ENCODE data around the gene CDA. TPM values are rescaled to one million over a fixed set of nuclear protein-coding genes. Genes with fewer than 3 reads are reported as not detected.

CDA gene
- total RNA-seq, 2 donors from 2014 or later: 1.3 to 24.3 TPM

DNA sequence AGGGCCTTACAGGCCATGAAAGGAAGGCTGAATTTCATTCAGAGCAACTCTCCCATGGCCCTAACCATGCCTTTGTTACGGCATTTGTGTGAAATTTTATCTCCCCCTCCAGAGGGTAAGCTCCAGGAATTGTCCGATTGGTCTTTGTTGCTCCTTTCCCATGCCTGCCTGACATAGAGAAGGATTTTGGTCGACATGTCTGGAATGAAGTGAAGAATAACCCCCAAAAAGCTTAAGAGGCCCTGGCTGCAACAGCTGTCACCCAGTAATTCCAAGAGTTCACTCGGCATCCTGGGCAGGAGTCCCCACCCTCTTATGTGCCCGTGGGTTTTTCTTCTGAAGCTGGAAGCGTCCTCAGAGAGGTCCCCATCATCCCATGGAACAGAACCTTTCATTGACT, 20.6 kb downstream of the CDA start:
- no peak for DNase-seq
- H3K9me3 ChIP-seq (ENCODE audit: control insufficient read depth, low read length): no peaks in the 10 kb centered on the region
- H3K27ac ChIP-seq (ENCODE audit: low read depth, low read length): no peak overlapping the region
- Mint-ChIP-seq H3K9me3 (no peaks in the 10 kb centered on the region), H3K27me3 (ENCODE audit: insufficient read depth) (no peaks in the 10 kb centered on the region), H3K27ac (peak overlapping the region; percentile 52), H3K4me3 (no peak overlapping the region), H3K36me3 (ENCODE audit: low read depth) (peaks cover 3% of the 10 kb centered on the region), H3K4me1 (peaks cover 12% of the 10 kb centered on the region)
- H3K27me3 ChIP-seq (ENCODE audit: control insufficient read depth, insufficient read depth, low read length, poor library complexity, severe bottlenecking): no peaks in the 10 kb centered on the region
- no peak overlapping the region for H3K4me3 ChIP-seq (ENCODE audit: low read length)
- TF ChIP-seq, protein P1, sequence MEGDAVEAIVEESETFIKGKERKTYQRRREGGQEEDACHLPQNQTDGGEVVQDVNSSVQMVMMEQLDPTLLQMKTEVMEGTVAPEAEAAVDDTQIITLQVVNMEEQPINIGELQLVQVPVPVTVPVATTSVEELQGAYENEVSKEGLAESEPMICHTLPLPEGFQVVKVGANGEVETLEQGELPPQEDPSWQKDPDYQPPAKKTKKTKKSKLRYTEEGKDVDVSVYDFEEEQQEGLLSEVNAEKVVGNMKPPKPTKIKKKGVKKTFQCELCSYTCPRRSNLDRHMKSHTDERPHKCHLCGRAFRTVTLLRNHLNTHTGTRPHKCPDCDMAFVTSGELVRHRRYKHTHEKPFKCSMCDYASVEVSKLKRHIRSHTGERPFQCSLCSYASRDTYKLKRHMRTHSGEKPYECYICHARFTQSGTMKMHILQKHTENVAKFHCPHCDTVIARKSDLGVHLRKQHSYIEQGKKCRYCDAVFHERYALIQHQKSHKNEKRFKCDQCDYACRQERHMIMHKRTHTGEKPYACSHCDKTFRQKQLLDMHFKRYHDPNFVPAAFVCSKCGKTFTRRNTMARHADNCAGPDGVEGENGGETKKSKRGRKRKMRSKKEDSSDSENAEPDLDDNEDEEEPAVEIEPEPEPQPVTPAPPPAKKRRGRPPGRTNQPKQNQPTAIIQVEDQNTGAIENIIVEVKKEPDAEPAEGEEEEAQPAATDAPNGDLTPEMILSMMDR (conservative IDR thresholded peaks at IDR 0.05): no peak
- no peaks in the 10 kb centered on the region for H3K36me3 ChIP-seq (ENCODE audit: control insufficient read depth, insufficient read depth, low read length)
- 90 to 92% methylated on average over 3 to 6 of the region's 6 CpGs for WGBS, 2 experiments (ENCODE audit: insufficient coverage in 1 of 2, insufficient read length in 1 of 2)
- no peaks in the 10 kb centered on the region for H3K4me1 ChIP-seq (ENCODE audit: control insufficient read depth, insufficient read depth, low read length)
- no peak overlapping the region for H3K9ac ChIP-seq (ENCODE audit: extremely low read depth, low read length, poor library complexity, severe bottlenecking)

DNA sequence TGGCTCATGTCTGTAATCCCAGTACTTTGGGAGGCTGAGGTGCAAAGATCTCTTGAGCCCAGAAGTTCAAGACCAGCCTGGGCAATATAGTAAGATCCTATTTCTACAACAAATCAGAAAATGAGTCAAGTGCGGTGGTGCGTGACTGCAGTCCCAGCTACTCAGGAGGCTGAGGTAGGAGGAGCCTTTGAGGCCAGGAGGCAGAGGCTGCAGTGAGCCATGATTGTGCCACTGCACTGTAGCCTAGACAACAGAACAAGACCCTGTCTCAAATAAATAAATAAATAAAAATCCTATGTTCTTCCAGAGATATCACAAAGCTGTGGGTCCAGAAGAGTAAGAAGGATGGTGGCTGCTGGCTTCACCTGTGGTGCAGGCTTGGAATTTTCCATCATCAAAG, 22.1 kb downstream of the CDA start:
- Mint-ChIP-seq H3K4me1 (peaks cover 12% of the 10 kb centered on the region), H3K27me3 (ENCODE audit: insufficient read depth) (no peaks in the 10 kb centered on the region), H3K4me3 (no peak overlapping the region), H3K9me3 (no peaks in the 10 kb centered on the region), H3K36me3 (ENCODE audit: low read depth) (peaks cover 3% of the 10 kb centered on the region), H3K27ac (no peak overlapping the region)
- Histone ChIP-seq H3K4me1 (ENCODE audit: control insufficient read depth, insufficient read depth, low read length) (no peaks in the 10 kb centered on the region), H3K27ac (ENCODE audit: low read depth, low read length) (no peak overlapping the region), H3K9me3 (ENCODE audit: control insufficient read depth, low read length) (no peaks in the 10 kb centered on the region), H3K36me3 (ENCODE audit: control insufficient read depth, insufficient read depth, low read length) (no peaks in the 10 kb centered on the region), H3K27me3 (ENCODE audit: control insufficient read depth, insufficient read depth, low read length, poor library complexity, severe bottlenecking) (no peaks in the 10 kb centered on the region), H3K4me3 (ENCODE audit: low read length) (no peak overlapping the region), H3K9ac (ENCODE audit: extremely low read depth, low read length, poor library complexity, severe bottlenecking) (no peak overlapping the region)
- no peak for DNase-seq
- 100% methylated on average over 2 of the region's 2 CpGs for WGBS, 2 experiments (ENCODE audit: insufficient coverage in 1 of 2, insufficient read length in 1 of 2)
- TF ChIP-seq, protein P1 (conservative IDR thresholded peaks at IDR 0.05): no peak

DNA sequence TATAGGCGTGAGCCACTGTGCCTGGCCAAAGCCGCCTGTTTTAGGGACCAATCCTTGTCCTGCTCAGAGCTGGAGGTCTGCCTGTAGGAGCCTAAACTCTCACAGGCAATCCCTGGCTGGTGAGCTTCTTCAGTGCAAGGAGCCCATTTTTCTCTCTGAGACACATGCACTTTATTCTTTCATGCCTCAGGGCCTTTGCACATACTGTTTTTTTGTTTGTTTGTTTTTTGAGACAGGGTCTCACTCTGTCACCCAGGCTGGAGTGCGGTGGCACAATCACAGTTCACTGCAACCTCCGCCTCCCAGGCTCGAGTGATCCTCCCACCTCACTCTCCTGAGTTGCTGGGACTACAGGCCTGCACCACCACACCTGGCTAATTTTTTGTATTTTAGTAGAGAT, 22.8 kb downstream of the CDA start:
- Histone ChIP-seq H3K9ac (ENCODE audit: extremely low read depth, low read length, poor library complexity, severe bottlenecking) (no peak overlapping the region), H3K27me3 (ENCODE audit: control insufficient read depth, insufficient read depth, low read length, poor library complexity, severe bottlenecking) (no peaks in the 10 kb centered on the region), H3K9me3 (ENCODE audit: control insufficient read depth, low read length) (no peaks in the 10 kb centered on the region), H3K36me3 (ENCODE audit: control insufficient read depth, insufficient read depth, low read length) (no peaks in the 10 kb centered on the region), H3K27ac (ENCODE audit: low read depth, low read length) (no peak overlapping the region), H3K4me1 (ENCODE audit: control insufficient read depth, insufficient read depth, low read length) (no peaks in the 10 kb centered on the region), H3K4me3 (ENCODE audit: low read length) (no peak overlapping the region)
- TF ChIP-seq, protein P1 (conservative IDR thresholded peaks at IDR 0.05): no peak
- Mint-ChIP-seq H3K27me3 (ENCODE audit: insufficient read depth) (no peaks in the 10 kb centered on the region), H3K27ac (no peak overlapping the region), H3K4me1 (peaks cover 14% of the 10 kb centered on the region), H3K4me3 (no peak overlapping the region), H3K36me3 (ENCODE audit: low read depth) (peaks cover 3% of the 10 kb centered on the region), H3K9me3 (no peaks in the 10 kb centered on the region)
- no peak for DNase-seq
- 88 to 93% methylated on average over 5 of the region's 5 CpGs for WGBS, 2 experiments (ENCODE audit: insufficient coverage in 1 of 2, insufficient read length in 1 of 2)

Measured in endodermal cell (in vitro differentiated cells).